RWPE2 (cell line): ENCODE data around the gene LACTBL1.

Experiments
- ATAC-seq: fragments of 200-7000 bp; cut with Tn5 transposase; 3 replicates; pipeline ENCODE4 v1.9.1; 2021; ENCODE audit warnings: low read depth
- DNase-seq: peaks from one replicate; pipeline ENCODE4 v3.0.0-alpha.2; 2020; ENCODE audit warnings: low spot score
- H3K27ac ChIP-seq: fragments of 450-650 bp; 2 replicates; pipeline ENCODE4 v1.5.1; 2017; ENCODE audit warnings: mild to moderate bottlenecking; ENCODE audit not compliant: poor library complexity, severe bottlenecking
- H3K27me3 ChIP-seq: fragments of 250-450 bp; sonication (Bioruptor Pico); 2 replicates; pipeline ENCODE4 v1.5.1; 2021; ENCODE audit warnings: mild to moderate bottlenecking, moderate library complexity; ENCODE audit not compliant: insufficient read depth, poor library complexity, severe bottlenecking
- H3K36me3 ChIP-seq: fragments of 250-450 bp; sonication (Bioruptor Pico); 2 replicates; pipeline ENCODE4 v1.5.1; 2020; ENCODE audit warnings: low read depth, mild to moderate bottlenecking, moderate library complexity
- H3K4me1 ChIP-seq: fragments of 250-450 bp; sonication (Bioruptor Pico); 2 replicates; pipeline ENCODE4 v1.5.1; 2021; ENCODE audit warnings: mild to moderate bottlenecking, moderate library complexity; ENCODE audit not compliant: insufficient read depth, poor library complexity, severe bottlenecking
- H3K4me3 ChIP-seq: fragments of 250-450 bp; sonication (Bioruptor Pico); 2 replicates; pipeline ENCODE4 v1.5.1; 2021; ENCODE audit warnings: mild to moderate bottlenecking, moderate library complexity; ENCODE audit not compliant: severe bottlenecking
- H3K9me3 ChIP-seq: fragments of 250-450 bp; sonication (Bioruptor Pico); 2 replicates; pipeline ENCODE4 v1.5.1; 2021; ENCODE audit warnings: mild to moderate bottlenecking, moderate library complexity; ENCODE audit not compliant: severe bottlenecking
- TF ChIP-seq, protein P1 (sequence below): fragments of 450-650 bp; IDR thresholded peaks from one replicate; pipeline ENCODE4 v1.5.1; 2017; ENCODE audit warnings: mild to moderate bottlenecking, moderate library complexity; ENCODE audit not compliant: poor library complexity, severe bottlenecking

The LACTBL1 gene

DNA sequence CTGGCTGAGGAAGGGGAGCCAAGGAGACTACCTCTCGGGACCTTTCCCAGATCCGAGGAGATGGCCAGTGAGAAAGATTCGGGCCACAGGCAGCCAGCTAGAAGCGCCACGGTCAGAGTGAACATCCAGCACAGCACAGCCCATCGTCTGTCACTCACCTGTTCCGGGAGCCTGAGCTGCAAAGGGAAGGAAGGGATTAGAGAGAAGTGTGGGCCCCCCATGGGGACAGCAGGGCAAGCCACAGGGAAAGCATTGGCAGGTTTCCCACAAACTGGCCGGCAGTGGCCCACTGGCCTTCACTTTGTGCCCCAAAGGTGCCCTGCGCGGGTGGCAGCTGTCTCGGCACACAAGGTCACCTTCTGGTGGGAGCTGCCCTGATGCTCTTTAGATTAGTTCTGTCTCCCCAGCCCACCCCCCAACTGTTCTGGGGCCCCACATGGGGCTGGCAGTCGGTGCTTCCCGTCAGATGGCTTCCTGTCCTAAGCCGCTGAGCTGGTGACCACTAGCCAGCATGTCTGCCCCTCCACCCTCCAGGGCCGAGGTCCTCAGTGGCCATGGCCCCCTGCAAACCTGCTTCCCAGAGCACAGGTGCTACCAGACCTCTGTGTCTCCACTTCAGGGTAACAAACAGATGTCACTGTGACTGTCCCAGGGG is 56.7 kb downstream of the LACTBL1 start:
- H3K27ac ChIP-seq, result no peak overlapping the region
- H3K4me1 ChIP-seq, result no peaks in the 10 kb centered on the region
- ATAC-seq (no peak), DNase-seq (no peak)
- H3K27me3 ChIP-seq, result no peaks in the 10 kb centered on the region
- no peaks in the 10 kb centered on the region for H3K9me3 ChIP-seq
- no peaks in the 10 kb centered on the region for H3K36me3 ChIP-seq
- TF ChIP-seq, protein P1, sequence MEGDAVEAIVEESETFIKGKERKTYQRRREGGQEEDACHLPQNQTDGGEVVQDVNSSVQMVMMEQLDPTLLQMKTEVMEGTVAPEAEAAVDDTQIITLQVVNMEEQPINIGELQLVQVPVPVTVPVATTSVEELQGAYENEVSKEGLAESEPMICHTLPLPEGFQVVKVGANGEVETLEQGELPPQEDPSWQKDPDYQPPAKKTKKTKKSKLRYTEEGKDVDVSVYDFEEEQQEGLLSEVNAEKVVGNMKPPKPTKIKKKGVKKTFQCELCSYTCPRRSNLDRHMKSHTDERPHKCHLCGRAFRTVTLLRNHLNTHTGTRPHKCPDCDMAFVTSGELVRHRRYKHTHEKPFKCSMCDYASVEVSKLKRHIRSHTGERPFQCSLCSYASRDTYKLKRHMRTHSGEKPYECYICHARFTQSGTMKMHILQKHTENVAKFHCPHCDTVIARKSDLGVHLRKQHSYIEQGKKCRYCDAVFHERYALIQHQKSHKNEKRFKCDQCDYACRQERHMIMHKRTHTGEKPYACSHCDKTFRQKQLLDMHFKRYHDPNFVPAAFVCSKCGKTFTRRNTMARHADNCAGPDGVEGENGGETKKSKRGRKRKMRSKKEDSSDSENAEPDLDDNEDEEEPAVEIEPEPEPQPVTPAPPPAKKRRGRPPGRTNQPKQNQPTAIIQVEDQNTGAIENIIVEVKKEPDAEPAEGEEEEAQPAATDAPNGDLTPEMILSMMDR, result no peak
- H3K4me3 ChIP-seq, result no peak overlapping the region

DNA sequence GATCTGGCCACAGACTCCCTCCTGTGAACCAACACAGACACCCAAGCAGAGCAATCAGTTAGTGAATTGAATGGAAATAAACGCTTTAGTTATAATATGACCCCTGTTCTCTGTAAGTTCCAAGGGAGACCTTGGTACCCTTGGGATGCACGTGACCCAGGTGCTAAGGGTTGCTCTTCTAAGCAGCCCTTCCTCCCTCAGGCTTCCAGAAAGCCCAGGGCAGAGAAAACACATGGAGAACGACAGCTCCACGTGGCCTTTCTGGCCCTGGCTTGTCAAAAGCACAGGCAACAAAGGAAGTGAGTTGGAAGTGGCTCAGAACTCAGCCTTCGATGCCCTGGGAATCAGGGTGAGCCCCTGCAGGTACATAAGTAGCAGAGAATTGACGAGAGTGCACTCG is 57.4 kb downstream of the LACTBL1 start:
- H3K27ac ChIP-seq, result no peak overlapping the region
- no peak for DNase-seq
- TF ChIP-seq, protein P1, result no peak
- no peaks in the 10 kb centered on the region for H3K9me3 ChIP-seq
- H3K36me3 ChIP-seq, result no peaks in the 10 kb centered on the region
- no peaks in the 10 kb centered on the region for H3K4me1 ChIP-seq
- ATAC-seq, result no peak
- no peaks in the 10 kb centered on the region for H3K27me3 ChIP-seq
- H3K4me3 ChIP-seq, result no peak overlapping the region

DNA sequence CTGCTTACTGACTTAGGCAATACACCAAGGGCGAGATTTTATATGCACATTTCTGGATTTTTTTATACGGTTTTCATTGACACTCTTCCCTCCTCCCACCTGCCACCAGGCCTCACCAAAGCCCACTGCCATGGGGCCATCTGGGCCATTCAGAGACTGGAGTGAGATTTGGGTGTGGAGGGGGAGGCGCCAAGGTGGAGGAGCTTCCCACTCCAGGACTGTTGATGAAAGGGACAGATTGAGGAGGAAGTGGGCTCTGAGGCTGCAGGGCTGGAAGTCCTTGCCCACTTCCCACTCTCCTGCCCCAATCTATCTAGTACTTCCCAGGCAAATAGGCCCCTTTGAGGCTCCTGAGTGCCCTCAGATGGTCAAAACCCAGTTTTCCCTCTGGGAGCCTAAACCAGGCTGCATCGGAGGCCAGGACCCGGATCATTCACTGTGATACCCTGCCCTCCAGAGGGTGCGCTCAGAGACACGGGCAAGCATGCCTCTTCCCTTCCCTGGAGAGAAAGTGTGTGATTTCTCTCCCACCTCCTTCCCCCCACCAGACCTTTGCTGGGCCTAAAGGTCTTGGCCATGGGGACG is 57.9 kb downstream of the LACTBL1 start:
- H3K27ac ChIP-seq, result no peak overlapping the region
- TF ChIP-seq, protein P1, result no peak
- no peaks in the 10 kb centered on the region for H3K4me1 ChIP-seq
- no peaks in the 10 kb centered on the region for H3K27me3 ChIP-seq
- H3K9me3 ChIP-seq, result no peaks in the 10 kb centered on the region
- H3K36me3 ChIP-seq, result no peaks in the 10 kb centered on the region
- H3K4me3 ChIP-seq, result no peak overlapping the region
- no peak for DNase-seq
- no peak for ATAC-seq

DNA sequence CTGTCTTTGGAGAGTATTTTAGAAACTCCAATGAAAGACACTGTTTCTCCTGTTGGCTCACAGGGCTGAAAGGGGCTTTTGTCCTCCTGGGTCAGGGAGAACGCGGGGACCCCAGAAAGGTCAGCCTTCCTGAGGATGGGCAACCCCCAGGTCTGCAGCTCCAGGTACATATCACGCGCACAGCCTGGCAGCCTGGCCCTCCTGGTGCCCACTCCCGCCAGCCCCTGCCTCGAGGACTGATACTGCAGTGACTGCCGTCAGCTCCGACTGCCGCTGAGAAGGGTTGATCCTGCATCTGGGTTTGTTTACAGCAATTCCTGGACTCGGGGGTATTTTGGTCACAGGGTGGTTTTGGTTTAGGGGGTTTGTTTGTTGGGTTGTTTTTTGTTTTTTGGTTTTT is 58.5 kb downstream of the LACTBL1 start:
- Histone ChIP-seq H3K4me3 (no peak overlapping the region), H3K9me3 (no peaks in the 10 kb centered on the region), H3K4me1 (no peaks in the 10 kb centered on the region), H3K36me3 (no peaks in the 10 kb centered on the region), H3K27me3 (no peaks in the 10 kb centered on the region), H3K27ac (no peak overlapping the region)
- TF ChIP-seq, protein P1, result no peak
- no peak for ATAC-seq
- DNase-seq, result no peak
